Esophagus muscularis mucosa (tissue), 4 donors: Measurements from ENCODE around the gene RSU1. TPM values are rescaled to one million over a fixed set of nuclear protein-coding genes. Genes with fewer than 3 reads are reported as not detected.

Source experiments
- DNase-seq: peaks from one replicate; pipeline ENCODE4 v3.0.0-alpha.2; 2017; ENCODE audit errors: extremely low spot score
- H3K27ac ChIP-seq, 4 donors: fragments of 200-600 bp; sonication (generic); replicated peaks in 1 of 4; 1 replicate in 3 of 4; 2 replicates in 1 of 4; pipeline ENCODE4 v1.5.1; 2016 to 2019; ENCODE audit warnings: mild to moderate bottlenecking in 1 of 4
- H3K27me3 ChIP-seq, 4 donors: fragments of 200-600 bp; sonication (generic); one replicate each; pipeline versions ENCODE4 v1.5.1 to v1.6.0; 2016 to 2019
- H3K36me3 ChIP-seq, 4 donors: fragments of 200-600 bp; sonication (generic); one replicate each; pipeline ENCODE4 v1.5.1; 2016 to 2019
- H3K4me1 ChIP-seq, 4 donors: fragments of 200-600 bp; sonication (generic); one replicate each; pipeline ENCODE4 v1.5.1; 2016 to 2019
- H3K4me3 ChIP-seq, 4 donors: fragments of 200-600 bp; sonication (generic); 1 replicate in 2 of 4; 2 replicates in 2 of 4; pipeline ENCODE4 v1.5.1; 2016 to 2019; ENCODE audit warnings: mild to moderate bottlenecking in 4 of 4, moderate library complexity in 1 of 4
- H3K9me3 ChIP-seq, 4 donors: fragments of 200-600 bp; sonication (generic); 1 replicate in 3 of 4; 2 replicates in 1 of 4; pipeline ENCODE4 v1.5.1; 2016 to 2019
- CTCF ChIP-seq, 3 experiments: fragments of 200-600 bp in 2 of 3; fragments of 450-650 bp in 1 of 3; sonication (generic) in 2 of 3; IDR thresholded peaks; one replicate each; pipeline ENCODE4 v1.5.1; 2017 to 2019; ENCODE audit warnings: antibody characterized with exemption in 3 of 3, mild to moderate bottlenecking in 2 of 3, moderate library complexity in 1 of 3
- EP300 ChIP-seq: sonication (generic); formaldehyde crosslinking; IDR thresholded peaks from one replicate; pipeline ENCODE4 v1.6.1; 2017; ENCODE audit warnings: antibody characterized with exemption
- POLR2A ChIP-seq: fragments of 450-650 bp; IDR thresholded peaks from one replicate; pipeline ENCODE4 v1.6.1; 2017; ENCODE audit warnings: antibody characterized with exemption, moderate library complexity, mild to moderate bottlenecking, low read depth
- POLR2AphosphoS5 ChIP-seq, 2 donors: sonication (generic); formaldehyde crosslinking; IDR thresholded peaks; one replicate each; pipeline ENCODE4 v1.6.1; 2017; ENCODE audit warnings: antibody characterized with exemption in 2 of 2
- WGBS: methylation state at CpG from one replicate; pipeline ENCODE4 v1.1.5; 2018; 5-methylcytosine and 5-hydroxymethylcytosine counted together
- intact Hi-C: fragments of 100-400 bp; cut with DNase I; formaldehyde crosslinking; loops from one replicate; pipeline ENCODE4 v1.15.1; 2023
- total RNA-seq, 4 donors: library from RNA; depleted of rRNA; stranded (reverse); fragments of >200 nt; gene quantifications; one replicate each; pipeline versions ENCODE4 v1.1.0 to v1.2.1, GENCODE V29; 2016

Gene RSU1
- total RNA-seq, 4 donors from 2014 or later = 56.9 to 146 (median 90.7) TPM

GRCh38 chr10:16606923-16607322 lies 210.3 kb downstream of the RSU1 start:
- Histone ChIP-seq H3K4me1 (no peaks in the 10 kb centered on the region), H3K36me3 (no peaks in the 10 kb centered on the region), H3K4me3 (no peak overlapping the region), H3K9me3 (no peaks in the 10 kb centered on the region), H3K27me3 (no peaks in the 10 kb centered on the region), H3K27ac (no peak overlapping the region)
- 94% methylated on average over 8 of the region's 8 CpGs for WGBS
- intact Hi-C loops = no loop called here
- DNase-seq = no peak
- TF ChIP-seq POLR2AphosphoS5 (IDR thresholded peaks at IDR 0.05) (no peak), EP300 (no peak), CTCF (IDR thresholded peaks at IDR 0.05) (no peak), POLR2A (no peak)

- TF ChIP-seq POLR2AphosphoS5 (IDR thresholded peaks at IDR 0.05) = no peak
- TF ChIP-seq CTCF (IDR thresholded peaks at IDR 0.05) = no peak
- TF ChIP-seq EP300 = no peak
- TF ChIP-seq POLR2A = no peak
- intact Hi-C loops = no loop called here
- Histone ChIP-seq H3K36me3 (no peaks in the 10 kb centered on the region), H3K4me3 (no peak overlapping the region), H3K9me3 (no peaks in the 10 kb centered on the region), H3K27ac (no peak overlapping the region), H3K27me3 (no peaks in the 10 kb centered on the region), H3K4me1 (no peaks in the 10 kb centered on the region)
- 79% methylated on average over 6 of the region's 6 CpGs for WGBS
- no peak for DNase-seq
Measured at GRCh38 chr10:16606421-16606820, 210.8 kb downstream of the RSU1 start.

- H3K27ac ChIP-seq = no peak overlapping the region
- intact Hi-C loops = no loop called here
- H3K9me3 ChIP-seq = no peaks in the 10 kb centered on the region
- peaks cover 0 to under 1% (median 0%) of the 10 kb centered on the region in 4 donors for H3K36me3 ChIP-seq
- H3K4me3 ChIP-seq = no peak overlapping the region
- H3K27me3 ChIP-seq = no peaks in the 10 kb centered on the region
- no peak for DNase-seq
- WGBS = 79% methylated on average over 2 of the region's 2 CpGs
- no peaks in the 10 kb centered on the region for H3K4me1 ChIP-seq
- TF ChIP-seq EP300 (no peak), POLR2AphosphoS5 (IDR thresholded peaks at IDR 0.05) (no peak), POLR2A (no peak), CTCF (IDR thresholded peaks at IDR 0.05) (no peak)
Measured at GRCh38 chr10:16603308-16603707, 213.9 kb downstream of the RSU1 start.

GRCh38 chr10:16602104-16602775 lies 215.0 kb downstream of the RSU1 start:
- no peak overlapping the region for H3K4me3 ChIP-seq
- no peak for TF ChIP-seq EP300
- TF ChIP-seq POLR2AphosphoS5 (IDR thresholded peaks at IDR 0.05) = no peak
- H3K27me3 ChIP-seq = no peaks in the 10 kb centered on the region
- H3K27ac ChIP-seq = no peak overlapping the region
- peaks cover 0 to 11% (median 5%) of the 10 kb centered on the region in 4 donors for H3K36me3 ChIP-seq
- intact Hi-C loops = no loop called here
- WGBS = 84% methylated on average over 8 of the region's 8 CpGs
- no peaks in the 10 kb centered on the region for H3K9me3 ChIP-seq
- no peak for DNase-seq
- no peaks in the 10 kb centered on the region for H3K4me1 ChIP-seq

GRCh38 chr10:16599662-16600061 lies 217.6 kb downstream of the RSU1 start:
- Histone ChIP-seq H3K27ac (no peak overlapping the region), H3K27me3 (no peaks in the 10 kb centered on the region), H3K4me3 (no peak overlapping the region), H3K4me1 (no peaks in the 10 kb centered on the region), H3K9me3 (no peaks in the 10 kb centered on the region), H3K36me3 (peaks cover 0 to 13% (median 5%) of the 10 kb centered on the region in 4 donors)
- TF ChIP-seq POLR2AphosphoS5 (IDR thresholded peaks at IDR 0.05) (no peak), CTCF (IDR thresholded peaks at IDR 0.05) (no peak), POLR2A (no peak), EP300 (no peak)
- 91% methylated on average over 5 of the region's 8 CpGs for WGBS
- no peak for DNase-seq
- intact Hi-C loops = no loop called here
